Measurements from ENCODE around the gene CFAP77. TPM values are rescaled to one million over a fixed set of nuclear protein-coding genes. Genes with fewer than 3 reads are reported as not detected.
A peak's percentile ranks its signal among the peaks of the same experiment; 100 is the strongest.

CFAP77 gene
- total and polyA plus RNA-seq, 7 donors: not detected

DNA sequence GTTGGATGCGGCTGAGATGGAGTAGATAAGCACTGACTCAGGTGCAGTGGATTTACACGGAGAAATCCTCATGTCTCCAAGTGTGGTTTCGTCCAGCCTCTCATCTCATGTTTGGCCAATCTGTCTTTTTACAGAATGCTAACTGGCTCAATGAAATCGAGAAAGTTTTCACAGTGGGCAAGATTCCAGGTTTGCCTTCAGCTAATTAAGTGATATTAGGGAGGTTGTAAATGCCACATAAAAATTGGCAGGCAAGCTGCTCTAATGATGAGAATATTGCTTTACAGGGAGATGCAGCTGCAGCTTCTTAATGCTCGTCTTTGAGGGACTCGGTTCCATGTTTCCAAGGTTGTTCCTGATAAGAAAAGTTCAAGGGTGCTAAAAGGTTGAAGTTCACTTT, 196.1 kb downstream of the CFAP77 start:
- WGBS, 3 donors: 88% methylated on average over 6 of the region's 6 CpGs
- ATAC-seq (no peak), DNase-seq (no peak)
- Histone ChIP-seq H3K36me3 (ENCODE audit: insufficient read depth in 1 of 2, low read depth in 1 of 2) (peaks cover 4 to 84% of the 10 kb centered on the region in 2 donors), H3K27me3 (ENCODE audit: insufficient read depth in 3 of 3, low read length in 2 of 3) (no peaks in the 10 kb centered on the region), H3K9me3 (no peaks in the 10 kb centered on the region), H3K4me1 (no peaks in the 10 kb centered on the region), H3K4me3 (no peak overlapping the region), H3K27ac (no peak overlapping the region)
- TF ChIP-seq, protein P1, sequence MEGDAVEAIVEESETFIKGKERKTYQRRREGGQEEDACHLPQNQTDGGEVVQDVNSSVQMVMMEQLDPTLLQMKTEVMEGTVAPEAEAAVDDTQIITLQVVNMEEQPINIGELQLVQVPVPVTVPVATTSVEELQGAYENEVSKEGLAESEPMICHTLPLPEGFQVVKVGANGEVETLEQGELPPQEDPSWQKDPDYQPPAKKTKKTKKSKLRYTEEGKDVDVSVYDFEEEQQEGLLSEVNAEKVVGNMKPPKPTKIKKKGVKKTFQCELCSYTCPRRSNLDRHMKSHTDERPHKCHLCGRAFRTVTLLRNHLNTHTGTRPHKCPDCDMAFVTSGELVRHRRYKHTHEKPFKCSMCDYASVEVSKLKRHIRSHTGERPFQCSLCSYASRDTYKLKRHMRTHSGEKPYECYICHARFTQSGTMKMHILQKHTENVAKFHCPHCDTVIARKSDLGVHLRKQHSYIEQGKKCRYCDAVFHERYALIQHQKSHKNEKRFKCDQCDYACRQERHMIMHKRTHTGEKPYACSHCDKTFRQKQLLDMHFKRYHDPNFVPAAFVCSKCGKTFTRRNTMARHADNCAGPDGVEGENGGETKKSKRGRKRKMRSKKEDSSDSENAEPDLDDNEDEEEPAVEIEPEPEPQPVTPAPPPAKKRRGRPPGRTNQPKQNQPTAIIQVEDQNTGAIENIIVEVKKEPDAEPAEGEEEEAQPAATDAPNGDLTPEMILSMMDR (IDR thresholded peaks at IDR 0.05): no peak
- intact Hi-C loops (cut with DNase I): no loop called here

DNA sequence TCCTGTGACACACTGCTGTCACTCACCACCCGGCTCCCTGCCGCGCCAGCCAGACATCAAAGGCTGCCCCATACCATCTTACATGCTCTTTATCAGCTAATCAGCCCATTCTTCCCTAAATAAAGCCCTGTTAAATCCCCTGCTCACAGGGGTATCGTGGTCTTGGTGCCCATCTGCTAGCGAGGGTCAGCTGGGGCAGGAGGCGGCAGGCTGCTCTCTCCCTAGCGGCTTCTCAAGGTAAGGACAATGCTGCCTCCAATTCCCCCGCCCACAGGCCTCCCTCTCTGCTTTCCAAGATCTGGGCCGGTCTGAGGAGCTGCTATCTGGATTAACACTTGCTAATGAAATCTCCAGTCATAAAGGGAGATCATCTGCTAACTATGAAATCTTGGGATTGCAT, 199.2 kb downstream of the CFAP77 start:
- peaks cover 9 to 98% of the 10 kb centered on the region in 2 donors for H3K36me3 ChIP-seq (ENCODE audit: insufficient read depth in 1 of 2, low read depth in 1 of 2)
- no peaks in the 10 kb centered on the region for H3K4me1 ChIP-seq
- 94 to 96% (median 95%) methylated on average over 9 of the region's 9 CpGs for WGBS, 3 donors
- TF ChIP-seq, protein P1 (IDR thresholded peaks at IDR 0.05): no peak
- no peak for ATAC-seq
- intact Hi-C loops (cut with DNase I): no loop called here
- no peak for DNase-seq
- no peaks in the 10 kb centered on the region for H3K9me3 ChIP-seq
- H3K27ac ChIP-seq: no peak overlapping the region
- no peaks in the 10 kb centered on the region for H3K27me3 ChIP-seq (ENCODE audit: insufficient read depth in 3 of 3, low read length in 2 of 3)
- H3K4me3 ChIP-seq: no peak overlapping the region

DNA sequence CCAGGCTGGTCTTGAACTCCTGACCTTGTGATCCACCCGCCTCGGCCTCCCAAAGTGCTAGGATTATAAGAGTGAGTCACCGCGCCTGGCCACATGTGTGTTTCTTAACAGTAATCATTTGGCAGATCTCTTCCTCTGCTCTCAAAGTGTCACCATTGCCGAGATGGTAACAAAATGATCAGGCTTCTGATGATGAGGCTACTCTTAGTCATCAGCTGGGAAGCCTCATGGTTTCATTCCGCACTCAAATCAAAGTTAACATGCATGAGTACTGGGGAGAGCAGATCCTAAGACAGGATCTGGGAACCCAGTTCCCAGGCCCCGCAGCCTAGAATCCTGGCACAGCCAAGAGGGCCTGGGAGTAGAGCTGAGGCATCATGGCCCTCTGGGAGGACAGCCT, 199.8 kb downstream of the CFAP77 start:
- WGBS, 3 donors: 85 to 89% (median 88%) methylated on average over 7 of the region's 7 CpGs
- Histone ChIP-seq H3K36me3 (ENCODE audit: insufficient read depth in 1 of 2, low read depth in 1 of 2) (peaks cover 14 to 98% of the 10 kb centered on the region in 2 donors), H3K9me3 (no peaks in the 10 kb centered on the region), H3K4me3 (no peak overlapping the region), H3K4me1 (no peaks in the 10 kb centered on the region), H3K27ac (no peak overlapping the region), H3K27me3 (ENCODE audit: insufficient read depth in 3 of 3, low read length in 2 of 3) (no peaks in the 10 kb centered on the region)
- intact Hi-C loops (cut with DNase I): loop anchor here in 1 of 2 donors (10.0 kb wide), 1 partner anchor 305 kb away; no protein-coding TSS in a partner anchor
- TF ChIP-seq, protein P1 (IDR thresholded peaks at IDR 0.05): no peak
- ATAC-seq (peak in 2 of 4 donors; percentile 21 to 33), DNase-seq (no peak)

DNA sequence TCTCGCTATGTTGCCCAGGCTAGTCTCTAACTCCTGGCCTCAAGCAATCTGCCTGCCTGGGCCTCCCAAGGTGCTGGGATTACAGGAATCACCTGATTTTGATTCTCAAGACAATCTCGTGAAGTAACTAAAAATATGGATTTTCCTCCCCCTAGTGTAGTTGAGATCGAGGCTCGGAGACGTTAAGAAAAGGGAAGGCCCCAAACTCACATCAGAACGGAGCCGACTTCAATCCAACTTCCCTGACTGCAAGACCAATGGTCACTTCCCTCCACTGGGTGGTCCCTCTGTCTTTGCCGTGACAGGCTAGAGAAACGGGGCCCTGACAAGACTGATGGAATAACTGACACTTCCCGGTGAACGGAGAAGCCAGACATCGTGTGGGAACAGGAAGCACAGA, 200.7 kb downstream of the CFAP77 start:
- Histone ChIP-seq H3K27me3 (ENCODE audit: insufficient read depth in 3 of 3, low read length in 2 of 3) (no peaks in the 10 kb centered on the region), H3K4me3 (no peak overlapping the region), H3K36me3 (ENCODE audit: insufficient read depth in 1 of 2, low read depth in 1 of 2) (peaks cover 21 to 98% of the 10 kb centered on the region in 2 donors), H3K4me1 (no peaks in the 10 kb centered on the region), H3K27ac (no peak overlapping the region), H3K9me3 (no peaks in the 10 kb centered on the region)
- intact Hi-C loops (cut with DNase I): loop anchor here in 1 of 2 donors (10.0 kb wide), 1 partner anchor 304 kb away; no protein-coding TSS in a partner anchor
- WGBS, 3 donors: 82 to 88% (median 86%) methylated on average over 12 of the region's 12 CpGs
- ATAC-seq: no peak
- no peak for DNase-seq
- TF ChIP-seq, protein P1 (IDR thresholded peaks at IDR 0.05): no peak

DNA sequence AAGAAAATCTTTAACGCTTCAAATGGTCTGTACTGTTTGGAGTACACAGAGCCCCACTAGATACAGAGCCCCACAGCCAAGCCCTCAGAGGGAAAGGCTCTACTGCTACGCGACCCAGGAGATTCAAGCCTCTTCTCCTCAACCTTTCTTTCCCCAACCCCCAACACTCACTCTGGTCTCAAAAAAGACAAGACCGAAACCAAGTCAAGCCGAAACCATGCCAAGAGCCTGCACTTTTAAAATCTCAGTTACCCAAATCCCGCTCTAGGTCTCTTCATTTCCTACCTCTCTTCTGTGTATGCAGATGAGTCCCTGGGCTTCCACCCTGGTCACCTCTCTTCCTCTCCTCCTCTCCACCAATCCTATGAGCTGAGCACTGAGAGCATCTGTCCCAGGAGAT, 204.3 kb downstream of the CFAP77 start:
- DNase-seq (no peak), ATAC-seq (no peak)
- no peaks in the 10 kb centered on the region for H3K9me3 ChIP-seq
- no peaks in the 10 kb centered on the region for H3K4me1 ChIP-seq
- WGBS, 3 donors: 81 to 92% (median 82%) methylated on average over 6 of the region's 6 CpGs
- H3K36me3 ChIP-seq (ENCODE audit: insufficient read depth in 1 of 2, low read depth in 1 of 2): peaks cover 26 to 96% of the 10 kb centered on the region in 2 donors
- H3K27ac ChIP-seq: no peak overlapping the region
- intact Hi-C loops (cut with DNase I): loop anchor here in 1 of 2 donors (10.0 kb wide), 1 partner anchor 300 kb away; no protein-coding TSS in a partner anchor
- TF ChIP-seq, protein P1 (IDR thresholded peaks at IDR 0.05): no peak
- H3K27me3 ChIP-seq (ENCODE audit: insufficient read depth in 3 of 3, low read length in 2 of 3): no peaks in the 10 kb centered on the region
- no peak overlapping the region for H3K4me3 ChIP-seq
